Skeletal muscle satellite cell (primary cell): Measurements from ENCODE around the gene SFXN1.

Experiments used
- H3K27me3 ChIP-seq: 2 replicates; pipeline ENCODE4 v1.7.0; 2013; ENCODE audit warnings: low read length; ENCODE audit not compliant: control insufficient read depth, insufficient read depth
- H3K36me3 ChIP-seq: 2 replicates; pipeline ENCODE4 v1.7.0; 2013; ENCODE audit warnings: mild to moderate bottlenecking, control low read depth, low read length; ENCODE audit not compliant: insufficient read depth
- H3K4me1 ChIP-seq: 2 replicates; pipeline ENCODE4 v1.7.0; 2013; ENCODE audit warnings: low read length; ENCODE audit not compliant: control insufficient read depth, insufficient read depth
- H3K4me2 ChIP-seq: 2 replicates; pipeline ENCODE4 v1.7.0; 2013; ENCODE audit warnings: mild to moderate bottlenecking, low read length
- H3K4me3 ChIP-seq: 2 replicates; pipeline ENCODE4 v1.7.0; 2013; ENCODE audit warnings: low read length
- H3K9ac ChIP-seq: 2 replicates; pipeline ENCODE4 v1.7.0; 2013; ENCODE audit warnings: mild to moderate bottlenecking, low read depth, low read length, moderate library complexity
- H3K9me3 ChIP-seq: replicated peaks from 2 replicates; pipeline ENCODE4 v1.7.0; 2013; ENCODE audit warnings: mild to moderate bottlenecking, control low read depth, low read length

SFXN1 gene

DNA sequence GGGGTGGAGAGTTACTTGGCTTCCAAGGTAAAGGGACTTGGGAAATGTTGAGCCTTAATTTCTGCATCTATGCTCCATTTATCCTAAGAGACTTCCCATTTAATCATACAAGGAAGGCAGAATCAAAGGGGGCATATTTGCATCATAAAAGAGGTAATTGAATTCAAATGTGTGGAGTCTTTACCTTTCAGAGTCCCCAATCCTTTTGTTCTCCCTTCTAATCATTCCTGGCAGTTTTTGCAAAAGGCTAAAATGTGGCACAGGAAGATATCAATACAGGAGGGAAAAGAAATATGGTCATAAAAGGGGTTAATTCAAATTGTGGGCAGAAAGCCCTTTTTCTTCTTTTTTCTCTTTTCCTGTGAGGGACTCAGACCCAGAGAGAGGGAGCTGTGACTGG, 69.5 kb downstream of the SFXN1 start:
- Histone ChIP-seq H3K4me1 (no peaks in the 10 kb centered on the region), H3K4me3 (no peak overlapping the region), H3K9me3 (no peaks in the 10 kb centered on the region), H3K36me3 (no peaks in the 10 kb centered on the region), H3K4me2 (no peak overlapping the region), H3K9ac (no peak overlapping the region), H3K27me3 (peaks cover 5% of the 10 kb centered on the region)

DNA sequence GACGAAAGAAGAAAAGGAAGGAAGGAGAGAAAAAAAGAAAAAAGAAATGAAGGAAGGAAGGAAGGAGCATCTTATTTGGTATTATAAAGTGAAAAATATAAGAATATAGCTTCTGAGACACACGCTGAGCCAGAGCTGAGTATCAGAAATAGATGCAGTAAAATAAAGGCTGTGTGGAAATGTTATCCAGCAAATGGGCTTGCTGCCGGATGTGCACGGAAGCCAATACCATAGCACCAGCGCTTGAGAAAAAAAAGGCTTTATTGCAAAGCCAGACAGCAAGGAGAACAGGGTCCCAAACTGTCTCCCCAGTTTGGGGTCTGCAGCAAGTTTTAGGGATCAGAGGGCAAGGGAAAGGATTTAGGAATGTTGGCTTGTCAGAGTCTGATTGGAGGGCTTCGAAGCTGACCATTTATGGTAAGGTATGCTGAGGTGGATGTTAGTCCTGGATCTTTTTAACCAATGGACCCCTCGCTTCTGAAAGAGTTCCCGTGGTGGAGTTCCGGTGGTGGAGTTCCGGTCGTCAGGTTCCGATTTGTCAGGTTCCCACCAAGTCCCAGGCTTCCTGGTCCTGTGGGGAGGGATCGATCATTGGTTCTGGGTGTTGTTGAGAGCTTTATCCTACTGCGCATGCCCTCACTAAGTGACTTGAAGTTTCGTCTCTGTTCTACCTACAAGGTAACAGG, 70.4 kb downstream of the SFXN1 start:
- Histone ChIP-seq H3K9me3 (no peaks in the 10 kb centered on the region), H3K4me2 (no peak overlapping the region), H3K4me3 (no peak overlapping the region), H3K4me1 (no peaks in the 10 kb centered on the region), H3K27me3 (peaks cover 5% of the 10 kb centered on the region), H3K36me3 (no peaks in the 10 kb centered on the region), H3K9ac (no peak overlapping the region)

DNA sequence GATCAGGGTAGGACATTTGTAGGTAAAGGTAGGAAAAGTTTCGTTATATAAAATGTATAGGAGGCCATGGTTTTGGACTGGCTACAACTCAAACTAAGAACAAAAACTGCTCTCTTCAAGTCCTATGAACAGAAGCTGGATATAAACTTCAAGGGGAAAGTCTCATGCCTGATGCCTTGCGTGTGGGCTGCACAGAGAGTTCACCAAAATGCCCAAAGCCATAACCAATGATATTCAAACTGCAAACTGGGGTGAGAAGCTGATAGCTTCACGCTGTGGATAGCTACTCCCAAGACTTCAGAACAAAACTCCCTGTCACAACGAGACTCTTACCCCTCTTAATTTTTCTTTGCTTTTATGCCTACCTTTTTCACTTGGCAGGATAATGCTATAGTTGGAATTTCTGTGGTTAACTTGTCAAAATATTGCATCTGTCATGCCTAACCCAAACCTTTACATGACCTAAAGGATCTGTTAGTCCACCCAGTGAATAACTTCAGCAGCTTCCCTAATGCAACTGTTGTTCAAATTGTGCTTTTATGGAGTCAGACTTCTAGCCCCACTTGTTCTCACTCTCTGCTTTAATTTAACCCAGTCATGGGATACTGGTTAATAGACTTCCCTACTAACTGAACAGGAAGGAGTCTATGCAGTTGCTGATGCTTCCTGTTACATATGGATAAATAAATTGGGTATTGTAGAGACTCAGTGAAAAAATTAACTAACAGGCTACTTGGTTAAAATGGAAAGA, 71.9 kb downstream of the SFXN1 start:
- Histone ChIP-seq H3K9ac (no peak overlapping the region), H3K27me3 (peaks cover 5% of the 10 kb centered on the region), H3K4me1 (no peaks in the 10 kb centered on the region), H3K9me3 (no peaks in the 10 kb centered on the region), H3K4me2 (no peak overlapping the region), H3K4me3 (no peak overlapping the region), H3K36me3 (no peaks in the 10 kb centered on the region)

DNA sequence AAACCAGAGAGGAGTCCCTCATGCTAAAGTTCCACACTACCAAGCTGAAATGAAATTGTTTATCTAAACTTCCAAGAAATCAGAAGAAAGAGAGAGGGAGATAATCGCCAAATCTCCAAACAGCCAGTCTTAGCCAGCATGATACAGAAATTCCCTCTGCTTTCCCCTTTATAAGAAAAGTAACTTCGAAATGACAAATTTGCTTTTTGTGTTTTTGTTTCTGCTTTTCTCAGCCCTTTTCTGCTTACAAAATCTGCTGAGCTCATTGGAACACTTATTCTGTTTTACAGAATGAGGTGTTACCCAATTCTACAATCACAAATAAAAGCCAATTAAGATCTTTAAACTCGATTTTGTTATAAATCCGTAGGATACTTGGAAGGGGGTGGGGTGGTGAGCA, 72.9 kb downstream of the SFXN1 start:
- H3K27me3 ChIP-seq: peaks cover 5% of the 10 kb centered on the region

DNA sequence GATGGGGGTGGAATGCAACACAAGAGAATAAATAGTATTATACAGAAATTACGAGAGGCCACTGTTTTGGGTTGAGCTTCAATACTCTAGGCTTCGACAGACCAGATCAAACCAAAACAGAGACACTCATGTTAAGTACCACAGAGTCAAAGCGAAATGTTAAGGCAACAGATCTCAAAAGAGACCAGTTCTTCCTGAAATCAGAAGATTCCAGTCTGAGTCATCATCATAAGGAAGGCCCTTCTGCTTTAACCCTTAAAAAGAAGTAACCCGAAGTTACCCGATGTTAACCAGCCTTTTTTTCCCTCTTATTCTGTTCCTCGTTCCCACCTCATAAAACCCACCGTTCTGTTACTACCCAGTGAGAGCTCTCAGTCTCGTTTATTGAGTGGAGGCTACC, 75.9 kb downstream of the SFXN1 start:
- no peak overlapping the region for H3K9ac ChIP-seq

More for the DNA sequence above, 72.9 kb downstream of the SFXN1 start:
- Histone ChIP-seq H3K36me3 (no peaks in the 10 kb centered on the region), H3K4me2 (no peak overlapping the region), H3K4me1 (no peaks in the 10 kb centered on the region), H3K9ac (no peak overlapping the region), H3K9me3 (no peaks in the 10 kb centered on the region), H3K4me3 (no peak overlapping the region)

DNA sequence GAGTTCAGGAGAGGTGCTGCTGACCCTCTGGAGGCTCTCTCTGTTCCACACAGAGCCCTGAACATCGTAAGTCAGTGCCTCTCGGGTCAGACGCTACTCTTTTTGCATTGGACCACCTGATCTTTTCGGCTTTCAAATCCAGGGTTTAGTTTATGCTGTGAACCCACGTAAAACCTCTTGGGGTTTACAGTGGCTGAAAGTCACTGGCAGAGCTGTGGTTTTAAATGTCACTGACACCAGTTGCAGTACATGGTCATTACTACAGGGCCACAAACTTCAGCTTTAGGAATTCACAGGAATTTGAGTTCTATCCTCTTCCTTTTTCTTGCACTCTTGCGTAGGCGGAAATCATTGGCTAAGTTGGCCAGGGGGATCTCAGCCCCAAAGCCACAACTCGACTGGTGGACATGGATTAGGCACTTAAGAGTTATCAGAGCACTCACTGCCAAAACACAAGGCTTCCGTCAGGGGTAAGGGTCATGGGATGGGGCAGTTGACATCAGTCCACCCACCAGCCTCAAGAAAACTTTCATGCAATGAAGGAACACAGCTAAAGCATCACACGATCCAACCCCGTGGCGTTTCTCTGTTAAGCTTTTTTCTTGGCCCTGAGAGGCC, 76.9 kb downstream of the SFXN1 start:
- Histone ChIP-seq H3K4me2 (no peak overlapping the region), H3K4me1 (no peaks in the 10 kb centered on the region), H3K4me3 (no peak overlapping the region), H3K27me3 (no peaks in the 10 kb centered on the region), H3K9ac (no peak overlapping the region), H3K36me3 (no peaks in the 10 kb centered on the region), H3K9me3 (no peaks in the 10 kb centered on the region)

More for the DNA sequence above, 75.9 kb downstream of the SFXN1 start:
- no peaks in the 10 kb centered on the region for H3K36me3 ChIP-seq
- no peaks in the 10 kb centered on the region for H3K9me3 ChIP-seq
- H3K4me2 ChIP-seq: no peak overlapping the region
- H3K4me3 ChIP-seq: no peak overlapping the region
- H3K4me1 ChIP-seq: no peaks in the 10 kb centered on the region
- no peaks in the 10 kb centered on the region for H3K27me3 ChIP-seq

DNA sequence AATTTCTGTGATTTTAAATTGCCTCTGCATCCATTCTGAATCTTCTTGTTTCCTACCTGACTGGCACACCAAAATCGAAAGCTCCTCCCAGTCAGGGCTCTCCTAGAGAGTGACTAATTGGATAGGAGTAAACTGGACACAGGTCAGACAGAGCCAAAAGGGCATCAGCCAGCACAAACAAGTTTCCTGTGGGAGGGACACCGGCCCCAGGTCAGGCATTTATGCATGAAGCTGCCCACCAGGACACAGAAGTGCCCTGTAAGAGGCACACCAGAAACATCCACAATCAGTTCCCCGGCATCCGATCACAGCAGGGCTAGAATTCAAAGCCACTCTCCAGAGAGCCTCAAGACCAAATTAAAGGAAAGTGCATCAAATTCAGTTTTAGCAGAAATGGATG, 78.4 kb downstream of the SFXN1 start:
- Histone ChIP-seq H3K4me2 (no peak overlapping the region), H3K4me1 (no peaks in the 10 kb centered on the region), H3K27me3 (no peaks in the 10 kb centered on the region), H3K9me3 (no peaks in the 10 kb centered on the region), H3K9ac (no peak overlapping the region), H3K36me3 (no peaks in the 10 kb centered on the region), H3K4me3 (no peak overlapping the region)

DNA sequence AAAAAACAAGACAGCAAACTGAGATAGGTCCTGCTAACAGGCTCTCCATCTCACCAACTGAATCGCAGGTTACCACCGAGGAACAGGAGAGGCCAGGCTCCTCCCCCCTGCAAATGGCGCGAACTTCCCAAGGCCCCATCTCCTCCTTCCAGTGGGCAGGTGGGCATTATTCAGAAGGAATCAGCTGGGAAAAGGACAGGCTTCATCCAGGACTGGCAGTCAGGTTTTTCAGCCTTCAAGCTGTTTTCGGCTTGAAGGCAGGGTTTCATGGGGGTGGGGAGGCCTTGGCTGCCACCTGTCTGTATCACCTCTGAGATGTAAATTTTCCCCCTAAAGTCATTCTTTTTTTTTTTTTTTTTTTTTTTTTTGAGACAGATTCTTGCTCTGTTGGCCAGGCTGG, 79.4 kb downstream of the SFXN1 start:
- no peak overlapping the region for H3K9ac ChIP-seq
- H3K9me3 ChIP-seq: no peaks in the 10 kb centered on the region
- H3K27me3 ChIP-seq: no peaks in the 10 kb centered on the region
- H3K4me2 ChIP-seq: no peak overlapping the region
- H3K4me1 ChIP-seq: no peaks in the 10 kb centered on the region
- H3K36me3 ChIP-seq: no peaks in the 10 kb centered on the region
- H3K4me3 ChIP-seq: no peak overlapping the region

DNA sequence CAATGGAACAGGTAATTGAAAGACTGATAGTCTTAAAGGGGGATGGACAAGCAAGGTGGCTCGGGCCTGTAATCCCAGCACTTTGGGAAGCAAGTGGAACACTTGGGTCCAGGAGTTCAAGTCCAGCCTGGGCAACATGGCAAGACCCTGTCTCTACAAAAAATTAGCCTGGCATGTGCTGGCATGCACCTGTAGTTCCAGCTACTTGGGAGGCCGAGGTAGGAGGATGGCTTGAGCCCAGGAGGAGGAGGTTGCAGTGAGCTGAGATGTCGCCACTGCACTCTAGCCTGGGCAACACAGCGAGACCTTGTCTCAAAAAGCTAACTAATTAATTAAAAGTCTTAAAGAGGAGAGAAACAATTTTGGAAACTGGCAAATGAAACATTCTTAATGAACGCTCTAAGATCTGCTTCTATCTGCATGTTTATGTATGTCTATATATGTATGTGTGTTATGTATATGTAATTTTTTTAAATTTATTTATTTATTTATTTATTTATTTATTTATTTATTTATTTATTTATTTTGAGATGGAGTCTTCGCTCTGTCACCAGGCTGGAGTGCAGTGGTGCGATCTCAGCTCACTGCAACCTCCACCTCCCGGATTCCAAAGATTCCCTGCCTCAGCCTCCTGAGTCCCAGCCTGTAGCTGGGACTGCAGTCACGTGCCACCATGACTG, 80.6 kb downstream of the SFXN1 start:
- no peak overlapping the region for H3K9ac ChIP-seq
- H3K36me3 ChIP-seq: no peaks in the 10 kb centered on the region
- H3K4me3 ChIP-seq: no peak overlapping the region
- H3K4me2 ChIP-seq: no peak overlapping the region
- H3K27me3 ChIP-seq: no peaks in the 10 kb centered on the region
- no peaks in the 10 kb centered on the region for H3K4me1 ChIP-seq
- H3K9me3 ChIP-seq: no peaks in the 10 kb centered on the region

DNA sequence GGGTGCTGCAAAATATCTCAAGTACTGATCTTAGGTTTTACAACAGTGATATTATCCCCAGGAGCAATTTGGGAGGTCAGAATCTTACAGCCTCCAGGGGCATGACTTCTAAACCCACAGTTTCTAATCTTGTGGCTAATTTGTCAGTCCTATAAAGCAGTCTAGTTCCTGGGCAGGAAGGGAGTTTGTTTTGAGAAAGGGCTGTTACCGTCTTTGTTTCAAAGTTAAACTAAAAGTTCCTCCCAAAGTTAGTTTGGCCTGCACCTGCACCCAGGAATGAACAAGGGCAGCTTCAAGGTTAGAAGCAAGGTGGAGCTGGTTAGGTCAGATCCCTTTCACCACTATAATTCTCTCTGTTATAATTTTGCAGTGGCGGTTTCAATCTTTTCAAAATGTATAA, 81.7 kb downstream of the SFXN1 start:
- H3K27me3 ChIP-seq: no peaks in the 10 kb centered on the region
- no peaks in the 10 kb centered on the region for H3K4me1 ChIP-seq
- no peaks in the 10 kb centered on the region for H3K36me3 ChIP-seq
- no peaks in the 10 kb centered on the region for H3K9me3 ChIP-seq
- H3K4me2 ChIP-seq: no peak overlapping the region
- no peak overlapping the region for H3K4me3 ChIP-seq
- no peak overlapping the region for H3K9ac ChIP-seq

DNA sequence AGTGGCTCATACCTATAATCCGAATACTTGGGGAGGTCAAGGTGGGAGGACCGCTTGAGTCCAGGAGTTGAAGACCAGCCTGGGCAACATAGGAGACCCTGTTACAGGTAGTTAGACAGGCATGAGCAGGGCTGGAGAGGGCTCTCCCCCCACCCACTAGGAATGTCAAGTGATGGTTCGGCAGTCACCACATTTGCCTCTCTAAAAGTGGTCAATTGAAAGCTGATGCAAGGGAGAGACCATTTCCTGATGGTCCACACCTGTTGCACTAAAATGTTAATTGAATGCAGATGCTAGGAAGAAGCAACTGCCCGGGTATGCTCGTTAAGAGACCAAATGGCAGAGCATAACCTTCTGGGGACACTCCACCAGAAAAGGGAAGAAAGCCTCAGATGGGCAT, 82.7 kb downstream of the SFXN1 start:
- Histone ChIP-seq H3K9me3 (no peaks in the 10 kb centered on the region), H3K36me3 (no peaks in the 10 kb centered on the region), H3K4me1 (no peaks in the 10 kb centered on the region), H3K4me2 (no peak overlapping the region), H3K4me3 (no peak overlapping the region), H3K27me3 (no peaks in the 10 kb centered on the region), H3K9ac (no peak overlapping the region)
